GM10847 (cell line): ENCODE data around the gene DUS3L.

Source experiments
- POLR2A ChIP-seq: IDR thresholded peaks from 2 replicates; pipeline ENCODE4 v1.6.1; 2011; ENCODE audit not compliant: insufficient read length; ENCODE audit errors: extremely low read depth

DUS3L gene

GRCh38 chr19:5765220-5765619, 25.7 kb downstream of the DUS3L start:
- TF ChIP-seq POLR2A = no peak

GRCh38 chr19:5762608-5763217, 28.2 kb downstream of the DUS3L start:
- TF ChIP-seq POLR2A = no peak

- TF ChIP-seq POLR2A = no peak
These were observed 37.2 kb downstream of the DUS3L start for GRCh38 chr19:5753743-5754142.

GRCh38 chr19:5751709-5752108, 39.3 kb downstream of the DUS3L start:
- TF ChIP-seq POLR2A = no peak

- TF ChIP-seq POLR2A = no peak
These were observed 41.5 kb downstream of the DUS3L start for GRCh38 chr19:5749505-5749904.

GRCh38 chr19:5743630-5744029, 47.3 kb downstream of the DUS3L start:
- no peak for TF ChIP-seq POLR2A

GRCh38 chr19:5742051-5742450, 48.9 kb downstream of the DUS3L start:
- no peak for TF ChIP-seq POLR2A

GRCh38 chr19:5738423-5738822, 52.5 kb downstream of the DUS3L start:
- no peak for TF ChIP-seq POLR2A
